Thoracic aorta (tissue), 2 donors: Measurements from ENCODE around the gene PCSK4. TPM values are rescaled to one million over a fixed set of nuclear protein-coding genes. Genes with fewer than 3 reads are reported as not detected.

Source experiments
- ATAC-seq: fragments of 150-250 bp; one replicate; pipeline ENCODE4 v1.8.0; 2017; ENCODE audit warnings: low read depth; ENCODE audit not compliant: insufficient number of reproducible peaks, low FRiP score
- DNase-seq: peaks from one replicate; pipeline ENCODE4 v3.0.0-alpha.2; 2020; ENCODE audit warnings: low spot score
- H3K27ac ChIP-seq, 2 donors: fragments of 200-600 bp; sonication (generic); 1 replicate in 1 of 2; 2 replicates in 1 of 2; pipeline ENCODE4 v1.5.1; 2016; ENCODE audit warnings: mild to moderate bottlenecking in 2 of 2, moderate library complexity in 2 of 2
- H3K27me3 ChIP-seq: fragments of 200-600 bp; sonication (generic); replicated peaks from 2 replicates; pipeline ENCODE4 v1.6.0; 2016; ENCODE audit warnings: mild to moderate bottlenecking; ENCODE audit not compliant: insufficient read depth
- H3K36me3 ChIP-seq: fragments of 200-600 bp; sonication (generic); one replicate; pipeline ENCODE4 v1.5.1; 2016
- H3K4me1 ChIP-seq, 2 donors: fragments of 200-600 bp; sonication (generic); 1 replicate in 1 of 2; 2 replicates in 1 of 2; pipeline versions ENCODE4 v1.5.1 to v1.6.0; 2016; ENCODE audit warnings: low read depth in 2 of 2, mild to moderate bottlenecking in 1 of 2; ENCODE audit not compliant: control insufficient read depth in 1 of 2
- H3K4me3 ChIP-seq: fragments of 200-600 bp; sonication (generic); 2 replicates; pipeline ENCODE4 v1.5.1; 2016; ENCODE audit warnings: mild to moderate bottlenecking
- H3K9me3 ChIP-seq: fragments of 200-600 bp; sonication (generic); 2 replicates; pipeline ENCODE4 v1.5.1; 2016
- CTCF ChIP-seq: fragments of 200-600 bp; sonication (generic); IDR thresholded peaks from one replicate; pipeline ENCODE4 v1.5.1; 2019; ENCODE audit warnings: antibody characterized with exemption
- total RNA-seq, 2 donors: library from RNA; depleted of rRNA; stranded (reverse); fragments of >200 nt; gene quantifications; one replicate each; pipeline versions ENCODE4 v1.1.0 to v1.2.3, GENCODE V29; 2016

The PCSK4 gene
- total RNA-seq, 2 donors from 2014 or later = 0.56 to 0.68 TPM

DNA sequence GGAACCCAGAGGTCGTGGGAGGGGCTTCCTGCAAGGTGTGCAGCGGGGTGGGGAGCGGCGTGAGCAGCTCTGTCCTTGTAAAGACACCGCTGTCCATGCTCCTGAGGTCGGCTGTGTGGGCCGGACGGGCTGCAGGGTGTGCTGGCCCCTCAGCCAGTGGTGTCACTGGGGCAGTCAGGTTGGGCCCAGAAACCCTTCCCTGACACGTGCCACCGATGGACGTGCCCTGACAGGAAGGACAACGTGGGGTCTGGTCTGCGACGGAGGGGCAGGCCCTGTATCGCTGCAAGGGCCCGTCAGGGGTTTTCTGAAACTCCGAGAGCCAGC is 56.1 kb downstream of the PCSK4 start:
- ATAC-seq = no peak

DNA sequence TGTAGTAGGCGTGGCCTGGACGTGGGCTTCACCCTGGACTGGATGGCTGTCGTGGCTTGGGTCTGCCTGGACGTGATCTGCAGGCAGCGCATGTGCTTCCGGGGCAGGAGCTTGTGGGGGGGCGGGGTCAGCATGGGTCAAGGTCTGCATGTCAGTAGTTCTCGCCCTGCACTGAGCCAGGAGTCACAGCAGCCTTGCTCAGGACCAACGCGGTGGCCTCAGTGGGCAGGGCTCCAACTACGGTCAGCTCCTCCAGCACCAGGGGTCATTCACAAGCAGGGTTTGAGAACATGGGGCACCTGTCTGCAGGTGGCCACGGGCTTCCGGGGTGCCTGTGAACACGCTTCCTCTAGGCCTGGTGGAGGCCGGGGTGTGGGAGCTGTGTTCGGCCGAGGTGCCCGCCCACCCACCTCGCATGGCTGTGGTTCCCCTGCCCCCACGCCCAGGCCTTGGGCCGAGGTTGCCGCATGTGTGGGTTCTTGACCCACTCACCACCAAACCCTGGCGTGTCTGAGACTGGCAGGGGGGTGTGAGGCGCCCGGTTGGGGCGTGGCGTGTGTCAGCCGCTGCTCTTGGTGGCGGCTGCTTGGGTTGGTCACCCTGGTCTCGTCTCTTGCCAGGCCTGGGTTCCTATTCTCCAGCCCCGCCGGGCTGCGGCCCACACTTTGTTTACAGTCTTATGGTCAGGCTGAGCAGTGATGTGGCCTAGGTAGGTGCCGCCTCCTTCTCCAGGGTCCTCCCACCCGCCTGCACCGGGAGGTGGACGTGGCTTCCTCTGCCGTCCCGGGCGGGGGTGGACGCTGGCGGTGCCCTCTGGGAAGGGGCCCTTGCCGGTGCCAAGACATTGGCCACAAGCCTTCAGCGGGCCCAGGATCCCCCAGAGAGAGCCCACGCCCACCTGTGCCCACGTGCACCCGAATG is 56.8 kb downstream of the PCSK4 start:
- no peak overlapping the region for H3K4me3 ChIP-seq
- H3K4me1 ChIP-seq = peaks cover 0 to 5% of the 10 kb centered on the region in 2 donors
- H3K9me3 ChIP-seq = no peaks in the 10 kb centered on the region
- H3K27ac ChIP-seq = no peak overlapping the region
- no peak for TF ChIP-seq CTCF
- DNase-seq (no peak), ATAC-seq (no peak)
- peaks cover 53% of the 10 kb centered on the region for H3K36me3 ChIP-seq
- H3K27me3 ChIP-seq = no peaks in the 10 kb centered on the region

More for the DNA sequence above, 56.1 kb downstream of the PCSK4 start:
- no peaks in the 10 kb centered on the region for H3K9me3 ChIP-seq
- no peaks in the 10 kb centered on the region for H3K27me3 ChIP-seq
- H3K36me3 ChIP-seq = peaks cover 46% of the 10 kb centered on the region
- H3K4me1 ChIP-seq = peaks cover 1 to 6% of the 10 kb centered on the region in 2 donors
- no peak overlapping the region for H3K27ac ChIP-seq
- H3K4me3 ChIP-seq = no peak overlapping the region
- DNase-seq = no peak
- no peak for TF ChIP-seq CTCF

DNA sequence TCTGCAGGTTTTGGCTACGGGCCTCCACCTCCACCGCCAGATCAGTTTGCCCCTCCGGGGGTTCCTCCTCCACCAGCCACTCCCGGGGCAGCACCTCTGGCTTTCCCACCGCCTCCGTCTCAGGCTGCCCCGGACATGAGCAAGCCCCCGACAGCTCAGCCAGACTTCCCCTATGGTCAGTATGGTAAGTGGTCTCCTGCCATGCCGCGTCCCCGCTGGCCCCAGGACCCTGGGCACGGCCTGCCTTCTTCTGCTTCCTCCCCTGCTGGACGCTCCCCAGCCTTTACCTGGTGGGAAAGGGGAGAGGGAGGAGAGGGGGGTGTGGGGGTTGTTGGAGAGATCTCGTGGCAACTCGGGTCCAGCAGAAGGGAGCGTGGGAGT is 57.7 kb downstream of the PCSK4 start:
- Histone ChIP-seq H3K4me3 (no peak overlapping the region), H3K4me1 (no peaks in the 10 kb centered on the region), H3K9me3 (no peaks in the 10 kb centered on the region), H3K27ac (no peak overlapping the region), H3K27me3 (no peaks in the 10 kb centered on the region), H3K36me3 (peaks cover 58% of the 10 kb centered on the region)
- ATAC-seq (no peak), DNase-seq (no peak)
- no peak for TF ChIP-seq CTCF

DNA sequence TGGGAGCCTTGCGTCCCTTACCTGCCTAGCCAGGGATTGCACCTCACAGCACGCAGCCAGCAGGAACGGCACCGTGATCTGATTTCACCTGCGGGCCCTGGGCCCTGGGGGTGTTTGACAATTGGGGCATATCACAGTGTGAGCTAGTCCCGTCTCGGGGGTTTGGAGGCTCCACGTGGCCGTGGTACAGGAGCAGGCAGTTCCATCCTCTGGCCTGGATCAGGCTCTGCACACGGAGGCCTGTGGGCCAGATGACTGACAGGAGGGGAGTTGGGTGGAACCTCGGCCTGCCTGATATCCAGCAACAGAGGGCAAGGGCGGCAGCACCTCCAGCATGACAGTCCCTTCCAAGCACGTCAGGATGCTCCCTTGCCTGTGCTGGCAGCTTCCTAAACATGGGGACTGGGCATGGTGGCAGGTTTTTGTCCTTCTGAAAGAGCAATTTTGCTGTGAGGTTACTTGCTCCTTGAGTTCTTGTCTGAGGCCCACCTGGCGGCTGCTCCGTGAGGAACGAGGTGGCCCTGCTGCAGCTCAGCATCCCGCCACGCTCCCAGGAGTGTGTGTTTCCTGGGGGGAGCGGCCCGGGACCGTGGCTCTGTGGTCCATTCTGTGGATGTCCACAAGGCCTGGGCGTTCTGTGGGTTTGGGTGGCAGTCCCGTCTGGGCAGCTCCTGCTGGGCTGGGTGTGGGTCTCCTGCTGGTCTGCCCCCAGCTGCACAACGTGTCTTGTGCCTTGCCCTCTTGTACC is 58.2 kb downstream of the PCSK4 start:
- no peak for DNase-seq
- Histone ChIP-seq H3K4me3 (no peak overlapping the region), H3K4me1 (no peaks in the 10 kb centered on the region), H3K27ac (no peak overlapping the region), H3K36me3 (peaks cover 61% of the 10 kb centered on the region), H3K9me3 (no peaks in the 10 kb centered on the region), H3K27me3 (no peaks in the 10 kb centered on the region)
- ATAC-seq = no peak
- no peak for TF ChIP-seq CTCF

Other genes starting within 250 kb of the PCSK4 start
- gene ATP5F1D, start 248.6 kb downstream of the PCSK4 start, total RNA-seq = 10 to 100 TPM; 40.4 to 45.1 TPM
- gene MIDN, start 241.8 kb downstream of the PCSK4 start, total RNA-seq = 100 to 1,000 TPM in 1 of 2 donors, 10 to 100 TPM in 1; 80.1 to 124 TPM
- 100 to 1,000 TPM; 492 to 644 TPM for gene CIRBP, start 221.0 kb downstream of the PCSK4 start, total RNA-seq
- 10 to 100 TPM; 18.8 to 40.8 TPM for gene FAM174C, start 214.8 kb downstream of the PCSK4 start, total RNA-seq
- not detected for gene EFNA2, start 204.5 kb downstream of the PCSK4 start, total RNA-seq
- gene NDUFS7, start 106.4 kb downstream of the PCSK4 start, total RNA-seq = 100 to 1,000 TPM in 1 of 2 donors, 10 to 100 TPM in 1; 83.3 to 110 TPM
- 10 to 100 TPM; 27.6 to 55.1 TPM for gene GAMT, start 88.8 kb downstream of the PCSK4 start, total RNA-seq
- gene DAZAP1, start 82.8 kb downstream of the PCSK4 start, total RNA-seq = 10 to 100 TPM; 34.9 to 76.9 TPM
- 1,000 to 10,000 TPM; 1,512 to 2,119 TPM for gene RPS15, start 52.0 kb downstream of the PCSK4 start, total RNA-seq
- gene APC2, start 40.2 kb downstream of the PCSK4 start, total RNA-seq = under 1 TPM; 0.41 to 0.78 TPM
- gene C19orf25, start 11.1 kb downstream of the PCSK4 start, total RNA-seq = 10 to 100 TPM; 28.6 to 54.6 TPM
- 1 to 10 TPM in 1 of 2 donors, under 1 TPM in 1; 0.35 to 1.6 TPM for gene REEP6, start 831 bp upstream of the PCSK4 start, total RNA-seq
- 10 to 100 TPM; 22.2 to 36.2 TPM for gene ADAMTSL5, start 22.7 kb upstream of the PCSK4 start, total RNA-seq
- not detected for gene PLK5, start 33.7 kb upstream of the PCSK4 start, total RNA-seq
- 10 to 100 TPM; 23.4 to 26.4 TPM for gene MEX3D, start 78.0 kb upstream of the PCSK4 start, total RNA-seq
- gene MBD3, start 102.5 kb upstream of the PCSK4 start, total RNA-seq = 100 to 1,000 TPM in 1 of 2 donors, 10 to 100 TPM in 1; 97.8 to 102 TPM
- 10 to 100 TPM; 32.7 to 51.9 TPM for gene UQCR11, start 115.1 kb upstream of the PCSK4 start, total RNA-seq
- 10 to 100 TPM; 46.0 to 52.5 TPM for gene TCF3, start 162.3 kb upstream of the PCSK4 start, total RNA-seq